Activated CD8-positive, alpha-beta memory T cell treated with anti-CD3 and anti-CD28 coated beads, Interleukin-2, amount 50 U/mL, for 24 hours (primary cell): ENCODE measurements around the gene CANT1.

ENCODE experiments used
- DNase-seq: peaks from one replicate; pipeline ENCODE4 v3.0.0-alpha.2; 2020; ENCODE audit errors: extremely low read depth

The CANT1 gene

GRCh38 chr17:79008666-79009387 is 737 bp downstream of the CANT1 start:
- no peak for DNase-seq

- DNase-seq: no peak
Observed at GRCh38 chr17:79007504-79008381, 1.8 kb downstream of the CANT1 start.

DNA sequence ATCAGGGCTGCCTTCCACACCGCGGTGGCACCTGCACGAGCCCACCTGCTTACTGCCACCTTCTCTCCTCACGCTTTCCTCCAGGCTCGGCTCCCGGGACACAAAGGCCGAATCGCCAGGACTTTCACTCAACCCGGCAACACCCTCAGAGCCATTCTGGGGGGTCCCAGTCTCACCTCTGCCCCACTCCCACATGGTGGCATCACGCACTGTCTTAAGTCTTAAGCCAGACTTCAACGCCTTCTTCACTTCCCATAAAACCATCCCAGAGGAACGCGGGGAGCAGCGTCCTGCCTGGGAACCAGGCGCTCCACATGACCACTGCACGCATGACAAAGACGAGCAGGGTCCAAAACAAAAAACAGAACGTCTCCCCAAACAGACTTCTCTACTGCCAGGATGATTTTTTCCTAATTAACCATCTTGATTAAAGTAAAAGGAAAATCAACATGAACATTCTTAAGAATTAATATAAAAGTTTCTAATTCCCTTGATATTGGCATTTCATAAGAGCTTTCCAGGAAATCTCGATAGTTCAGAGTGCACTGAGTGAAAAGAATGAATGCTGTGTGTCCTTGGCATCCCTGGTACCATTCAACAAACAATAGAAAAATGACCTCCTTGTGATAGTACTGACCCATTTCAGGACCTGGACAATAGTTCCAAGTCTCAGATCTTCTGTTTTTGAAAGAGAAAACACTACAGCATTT is 2.6 kb downstream of the CANT1 start:
- DNase-seq: no peak

DNA sequence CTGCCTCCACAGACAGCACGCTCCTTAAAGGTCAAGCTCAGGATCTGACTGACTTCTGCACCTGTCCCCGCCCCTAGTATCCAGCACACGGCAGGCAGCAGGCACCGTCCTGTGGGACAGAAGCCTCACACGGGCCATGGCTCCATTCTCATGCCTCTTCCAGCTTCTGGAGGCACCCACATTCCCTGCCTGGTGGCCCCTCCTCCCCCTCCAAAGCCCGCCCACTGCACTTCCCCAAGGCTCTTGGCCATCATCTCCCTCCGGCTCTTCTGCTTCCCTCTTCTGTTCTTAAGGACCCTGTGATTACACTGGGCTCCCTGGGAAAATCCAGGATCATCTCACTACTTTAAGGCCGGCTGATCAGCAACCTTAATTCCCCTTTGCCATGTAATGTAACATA is 3.5 kb downstream of the CANT1 start:
- DNase-seq: no peak

DNA sequence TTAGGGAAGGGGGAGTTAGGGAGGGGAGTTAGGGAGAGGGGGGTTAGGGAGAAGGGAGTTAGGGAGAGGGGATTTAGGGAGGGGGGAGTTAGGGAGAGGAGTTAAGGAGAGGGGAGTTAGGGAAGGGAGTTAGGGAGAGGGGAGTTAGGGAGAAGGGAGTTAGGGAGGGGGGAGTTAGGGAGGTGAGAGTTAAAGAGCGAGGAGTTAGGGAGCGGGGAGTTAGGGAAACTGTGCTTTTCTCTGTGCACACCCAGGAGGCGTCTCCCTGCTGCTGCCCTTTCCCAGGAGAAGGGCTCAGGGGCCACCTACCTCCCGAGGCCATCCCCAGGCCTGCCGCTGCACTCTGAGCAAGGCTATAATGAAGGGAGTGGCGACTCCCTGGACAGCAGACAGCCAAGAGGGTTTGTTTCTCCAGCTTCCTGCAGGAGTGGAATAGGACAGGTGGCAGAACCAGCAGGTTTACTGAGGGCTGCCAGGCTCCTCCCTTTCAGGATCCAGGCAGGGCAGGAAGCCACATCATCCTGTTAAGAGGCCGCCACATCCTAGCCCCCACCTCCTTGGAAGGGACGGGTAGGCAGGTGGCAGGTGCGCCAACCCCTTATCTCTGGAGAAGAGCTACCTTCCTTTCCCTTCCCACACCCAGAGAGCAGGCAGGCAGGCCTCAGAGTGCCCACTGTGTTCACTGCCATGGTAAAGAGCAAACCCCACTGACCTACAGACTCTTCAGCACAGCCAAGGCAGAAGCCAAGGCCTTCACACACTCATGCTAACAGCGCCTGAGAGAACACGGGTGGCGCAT is 4.3 kb downstream of the CANT1 start:
- no peak for DNase-seq

DNA sequence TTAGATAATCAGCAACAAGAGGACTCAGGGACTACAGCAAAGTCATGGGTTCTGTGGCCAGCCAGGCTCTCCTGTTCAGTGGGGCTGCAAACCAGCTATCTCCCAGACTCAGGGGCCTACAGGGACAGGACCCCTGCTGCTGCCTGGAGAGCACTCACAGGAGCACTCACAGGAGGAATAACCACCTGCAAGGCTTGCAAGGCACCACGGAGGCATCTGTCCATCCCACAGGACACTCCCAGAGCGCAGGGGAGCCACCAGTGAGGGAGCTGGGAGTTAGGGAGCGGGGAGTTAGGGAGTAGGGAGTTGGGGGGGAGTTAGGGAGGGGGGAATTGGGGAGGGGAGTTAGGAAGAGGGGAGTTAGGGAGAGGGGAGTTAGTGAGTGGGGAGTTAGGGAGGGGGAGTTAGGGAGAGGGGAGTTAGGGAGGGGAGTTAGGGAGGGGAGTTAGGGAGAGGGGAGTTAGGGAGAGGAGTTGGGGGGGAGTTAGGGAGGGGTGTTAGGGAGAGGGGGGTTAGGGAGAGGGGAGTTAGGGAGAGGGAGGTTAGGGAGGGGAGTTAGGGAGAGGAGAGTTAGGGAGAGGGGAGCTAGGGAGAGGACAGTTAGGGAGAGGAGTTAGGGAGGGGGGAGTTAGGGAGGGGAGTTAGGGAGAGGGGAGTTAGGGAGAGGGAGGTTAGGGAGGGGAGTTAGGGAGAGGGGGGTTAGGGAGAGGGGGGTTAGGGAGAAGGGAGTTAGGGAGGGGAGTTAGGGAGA is 5.7 kb downstream of the CANT1 start:
- DNase-seq: no peak

DNA sequence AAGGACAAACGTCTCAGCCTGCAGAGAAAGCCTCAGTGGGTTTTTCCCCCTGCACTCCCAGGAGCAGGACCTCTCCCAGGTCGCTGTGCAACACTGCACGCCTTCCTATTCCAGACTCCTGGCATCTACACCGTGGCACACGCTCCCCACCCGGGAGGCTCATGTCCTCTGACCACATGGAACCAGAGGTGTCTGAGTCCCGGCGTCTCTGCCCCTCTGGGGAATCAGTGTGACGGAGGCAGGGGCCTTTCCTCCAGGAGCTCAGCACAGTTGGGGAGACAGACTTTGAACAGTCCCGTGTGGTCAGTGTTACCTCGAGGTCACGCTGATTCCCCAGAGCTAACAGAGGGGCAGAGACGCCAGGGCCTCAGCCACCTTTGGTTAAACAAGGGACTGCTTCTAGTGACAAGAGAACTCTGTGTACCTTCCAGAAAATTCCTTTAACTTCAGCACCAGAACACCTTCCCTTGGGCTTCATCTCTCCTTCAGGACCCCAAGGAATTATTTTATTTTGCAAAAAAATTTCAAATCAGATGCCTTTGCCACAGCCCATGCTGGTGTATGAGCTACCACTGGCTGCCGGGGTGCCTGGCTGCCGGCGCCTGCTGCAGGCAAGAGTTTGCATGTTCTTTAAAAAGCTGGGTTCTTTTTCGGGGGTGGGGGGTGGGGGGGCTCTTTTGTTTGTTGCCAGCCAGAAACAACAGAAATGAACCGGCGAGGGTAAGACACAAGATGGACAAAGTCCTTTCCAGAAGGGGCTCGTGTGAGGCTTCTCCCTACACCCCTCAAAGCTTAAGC is 6.6 kb downstream of the CANT1 start:
- DNase-seq: no peak

- DNase-seq: no peak
Observed at GRCh38 chr17:79002291-79002690, 7.3 kb downstream of the CANT1 start.

- DNase-seq: no peak
Observed at GRCh38 chr17:79001190-79002020, 8.2 kb downstream of the CANT1 start.

DNA sequence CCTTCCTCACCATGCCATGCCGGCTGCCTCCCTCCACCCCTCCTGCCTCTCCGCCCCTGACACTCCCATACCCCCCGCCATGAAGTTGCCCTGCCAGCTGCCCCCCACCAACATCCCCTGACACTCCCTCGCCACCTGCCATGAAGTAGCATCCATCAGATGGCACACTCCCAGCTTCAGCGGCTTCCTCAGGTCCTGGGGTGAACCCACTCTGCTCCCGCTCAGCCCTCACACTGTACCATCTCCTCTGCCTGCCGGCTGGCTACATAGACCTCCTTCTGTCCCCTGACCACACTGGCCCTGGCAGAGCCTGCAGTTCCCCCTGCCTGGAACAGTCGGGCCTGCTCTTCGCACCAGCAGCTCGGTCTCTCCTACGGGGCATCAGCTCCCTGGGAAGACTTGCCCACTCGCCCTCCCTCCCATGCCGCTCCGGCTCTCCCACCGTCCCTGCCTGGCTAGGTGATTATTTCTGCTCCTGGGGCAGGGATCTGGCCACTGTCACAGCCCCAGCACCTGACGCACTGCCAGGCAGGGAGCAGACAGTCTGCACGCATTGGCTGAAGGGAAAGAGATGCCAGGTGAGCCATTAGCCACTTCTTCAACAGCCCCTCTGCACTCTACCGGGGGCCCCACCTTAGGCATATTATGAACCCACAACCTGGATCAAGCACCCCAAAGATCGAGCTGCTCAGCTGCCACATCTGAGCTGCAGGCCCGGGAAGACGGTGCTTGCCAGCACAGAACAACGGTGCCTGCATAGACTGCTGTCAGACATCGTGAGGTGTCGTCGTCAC is 9.0 kb downstream of the CANT1 start:
- DNase-seq: no peak

- DNase-seq: no peak
Observed at GRCh38 chr17:78999947-79000395, 9.6 kb downstream of the CANT1 start.

DNA sequence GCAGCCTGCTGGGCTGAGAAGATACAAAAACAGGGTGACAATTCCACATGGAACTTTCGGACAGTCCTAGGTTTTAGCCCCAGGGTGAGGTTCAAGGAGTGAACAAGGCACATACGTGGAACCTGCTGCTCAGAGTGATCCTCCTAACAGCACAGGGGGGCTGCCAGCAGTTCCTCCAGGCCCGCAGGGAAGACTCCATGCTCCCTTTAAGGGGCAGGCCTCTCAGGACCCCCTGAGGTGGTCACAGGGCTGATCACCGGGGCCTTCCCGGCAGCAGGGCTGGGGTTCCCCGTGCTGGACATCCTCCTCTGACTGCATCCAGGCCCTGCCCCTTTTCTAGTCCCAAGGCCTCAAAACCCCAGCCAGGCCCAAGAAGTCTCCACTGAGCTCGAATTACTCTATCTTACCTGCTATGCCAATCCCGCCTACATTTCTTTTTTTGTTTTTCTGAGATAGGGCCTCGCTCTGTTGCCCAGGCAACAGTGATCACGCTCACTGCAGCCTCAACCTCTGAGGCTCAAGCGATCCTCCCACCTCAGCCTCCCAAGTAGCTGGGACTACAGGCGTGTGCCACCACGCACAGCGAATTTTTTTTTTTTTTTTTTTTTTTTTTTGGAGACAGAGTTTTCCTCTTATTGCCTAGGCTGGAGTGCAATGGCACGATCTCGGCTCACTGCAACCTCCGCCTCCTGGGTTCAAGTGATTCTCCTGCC is 10.4 kb downstream of the CANT1 start:
- no peak for DNase-seq

DNA sequence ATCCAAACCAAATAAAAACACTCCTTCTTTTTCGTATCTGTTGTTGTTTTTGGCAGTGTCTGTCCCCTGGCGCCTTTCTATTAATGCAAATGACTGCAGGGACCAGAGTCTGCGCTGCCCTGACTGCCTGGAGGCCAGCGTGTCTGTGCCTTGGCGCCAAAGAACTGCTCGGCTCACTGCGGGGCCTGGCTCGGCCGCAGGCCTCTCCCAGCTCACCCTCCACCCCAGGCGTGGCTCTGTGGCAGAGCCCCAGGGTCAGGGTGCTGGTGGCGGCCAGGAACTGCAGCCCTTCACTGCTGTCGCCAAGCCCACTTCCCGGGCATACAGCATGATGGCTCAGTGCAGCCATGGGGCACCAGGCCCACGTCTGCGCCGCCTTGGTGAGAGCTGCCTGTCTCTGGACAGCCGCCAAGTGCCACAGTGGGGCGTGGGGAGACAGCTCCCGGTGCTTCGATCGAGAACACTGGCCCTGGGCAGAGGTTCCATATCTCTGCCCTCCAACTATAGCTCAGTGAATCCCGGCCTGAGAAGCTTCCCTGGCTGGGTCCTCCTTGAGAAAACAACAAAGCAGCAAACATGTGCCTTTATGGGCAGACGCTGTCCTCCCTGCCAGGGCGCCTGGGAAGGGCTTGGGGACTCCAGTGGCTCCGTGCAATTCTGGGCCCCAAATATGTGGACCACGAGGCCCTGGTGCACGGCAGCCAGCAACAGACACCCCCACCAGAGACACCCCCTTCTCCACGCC is 11.1 kb downstream of the CANT1 start:
- no peak for DNase-seq

GRCh38 chr17:78997881-78998280 is 11.7 kb downstream of the CANT1 start:
- no peak for DNase-seq

DNA sequence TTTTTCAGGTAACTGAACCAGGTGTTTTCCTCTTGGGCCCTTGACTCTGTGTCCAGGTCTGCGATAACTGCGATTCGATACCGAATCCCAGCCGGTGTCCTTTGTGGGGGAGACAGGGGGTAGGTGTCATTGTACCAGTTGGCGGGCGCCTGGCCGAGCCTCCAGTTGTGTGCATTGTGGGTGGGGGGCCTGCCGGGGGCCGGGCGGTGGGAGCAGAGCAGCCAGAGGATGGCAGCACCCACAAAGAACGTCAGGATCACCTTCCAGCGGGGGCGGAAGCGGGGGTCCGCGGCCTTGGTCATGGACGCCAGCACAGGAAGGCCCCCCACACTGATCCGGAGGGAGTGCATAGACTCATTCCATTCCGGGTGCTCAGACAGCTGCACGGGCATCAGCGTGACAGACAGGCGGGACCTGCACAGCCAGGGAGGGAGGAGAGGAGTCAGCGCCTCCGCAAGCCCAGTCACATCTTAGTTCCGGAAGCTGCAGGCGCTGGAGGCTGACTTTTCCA is 12.3 kb downstream of the CANT1 start:
- DNase-seq: no peak

GRCh38 chr17:78996781-78997201 is 12.8 kb downstream of the CANT1 start:
- DNase-seq: no peak
